Neuron (in vitro differentiated cells): ENCODE measurements around the gene MCIDAS.
A peak's percentile ranks its signal among the peaks of the same experiment; 100 is the strongest.

Experiments used
- H2AFZ ChIP-seq: one replicate; pipeline ENCODE4 v1.6.1; 2013; ENCODE audit warnings: low read depth, mild to moderate bottlenecking, inconsistent platforms, low read length, moderate library complexity
- H3K27me3 ChIP-seq: one replicate; pipeline ENCODE4 v1.6.1; 2013; ENCODE audit warnings: low read length; ENCODE audit not compliant: insufficient read depth
- H3K36me3 ChIP-seq: one replicate; pipeline ENCODE4 v1.6.1; 2013; ENCODE audit warnings: low read length; ENCODE audit not compliant: insufficient read depth
- H3K4me1 ChIP-seq: one replicate; pipeline ENCODE4 v1.6.1; 2013; ENCODE audit warnings: low read length; ENCODE audit not compliant: insufficient read depth
- H3K4me3 ChIP-seq: 2 replicates; pipeline ENCODE4 v1.5.1; 2013; ENCODE audit warnings: mild to moderate bottlenecking, low read length, moderate library complexity
- H3K9me3 ChIP-seq: one replicate; pipeline ENCODE4 v1.6.1; 2013; ENCODE audit warnings: low read length

The MCIDAS gene

DNA sequence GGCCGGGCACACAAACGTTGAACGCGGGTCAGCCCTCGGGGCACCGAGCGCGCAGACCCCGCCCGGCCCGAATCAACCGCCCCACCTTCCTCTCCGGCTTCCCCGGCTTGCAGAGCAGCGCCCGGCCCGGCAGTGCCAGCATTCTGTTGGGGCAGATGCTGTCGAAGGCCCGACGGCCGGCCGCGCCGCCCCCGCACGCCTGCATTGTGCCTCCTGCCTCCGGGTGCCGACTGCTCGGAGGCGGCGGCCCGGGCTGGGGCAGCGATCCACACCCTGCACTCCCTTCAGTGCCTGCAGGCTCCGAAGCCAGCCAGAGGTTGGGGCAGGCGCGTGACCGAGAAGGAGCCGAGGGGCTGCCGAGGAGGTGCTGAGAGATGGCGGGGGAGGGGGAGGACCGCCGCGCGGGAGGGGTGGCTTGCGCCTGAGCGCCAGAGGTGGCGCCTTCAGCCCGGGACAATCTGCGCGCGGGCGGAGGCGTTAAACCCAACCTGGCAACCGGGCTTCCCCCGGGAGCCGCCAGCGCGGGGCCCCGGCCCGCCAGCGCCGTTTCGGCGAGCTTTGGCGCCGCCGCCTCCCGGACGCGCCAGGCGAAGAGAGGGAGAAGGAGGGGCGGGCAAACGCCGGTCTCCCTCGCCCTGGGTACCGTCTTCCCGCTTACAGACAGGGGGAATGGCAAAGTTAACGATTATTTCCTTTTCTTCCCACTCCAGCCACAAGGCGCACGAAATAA lies at the start of gene MCIDAS:
Gene MCIDAS (minus strand): TSS at position 382 of the 730 bp plus-strand sequence. CDS start 177 bp downstream, at position 205.
- Histone ChIP-seq H3K36me3 (no peaks in the 10 kb centered on the region), H3K27me3 (peaks cover 96% of the 10 kb centered on the region), H2AFZ (peak within 1 kb of the TSS; percentile 86), H3K9me3 (peaks cover 5% of the 10 kb centered on the region), H3K4me3 (peak within 1 kb of the TSS; percentile 44), H3K4me1 (peaks cover 18% of the 10 kb centered on the region)

DNA sequence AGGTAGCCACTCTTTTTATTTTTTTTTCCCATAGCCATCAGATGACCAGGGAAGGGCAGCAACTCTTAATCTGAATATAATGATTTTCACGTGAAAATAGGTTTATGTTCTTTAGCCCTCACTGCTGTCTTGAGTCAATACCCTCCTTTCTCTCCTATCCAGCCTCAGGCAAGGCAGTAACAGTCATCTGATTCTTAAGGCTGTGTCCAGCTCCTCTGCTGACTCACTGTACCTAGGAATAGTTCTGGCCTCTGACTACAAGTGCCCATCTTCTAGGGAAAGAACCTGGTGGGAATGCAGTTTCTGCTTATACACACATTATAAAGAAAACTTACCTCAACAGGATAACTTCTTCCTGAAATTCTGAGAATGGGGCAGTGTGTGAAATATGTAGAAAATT lies 49.7 kb upstream of the MCIDAS start:
- no peak overlapping the region for H2AFZ ChIP-seq
- H3K4me1 ChIP-seq = no peaks in the 10 kb centered on the region
- H3K36me3 ChIP-seq = peaks cover 67% of the 10 kb centered on the region
- no peaks in the 10 kb centered on the region for H3K27me3 ChIP-seq
- H3K9me3 ChIP-seq = no peaks in the 10 kb centered on the region
- H3K4me3 ChIP-seq = no peak overlapping the region

DNA sequence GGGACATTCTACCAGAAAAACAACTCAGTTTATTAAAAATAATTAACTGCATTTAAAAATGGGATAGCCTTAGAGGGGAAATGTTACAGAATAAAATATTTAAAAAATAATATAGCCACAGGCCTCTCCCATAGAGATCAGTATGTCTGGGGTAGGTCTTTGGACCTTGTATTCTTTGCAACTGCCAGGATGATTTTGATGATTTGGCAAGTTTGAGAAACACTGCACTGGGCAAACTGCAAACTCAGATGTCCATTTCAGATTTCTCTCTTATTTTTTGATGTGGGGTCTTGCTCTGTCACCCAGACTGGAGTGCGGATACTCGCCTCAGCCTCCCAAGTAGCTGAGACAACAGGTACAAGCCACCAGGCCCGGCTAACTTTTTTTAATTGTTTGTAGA lies 31.2 kb upstream of the MCIDAS start:
- no peak overlapping the region for H3K4me3 ChIP-seq
- no peaks in the 10 kb centered on the region for H3K27me3 ChIP-seq
- H3K36me3 ChIP-seq = peaks cover 59% of the 10 kb centered on the region
- H3K9me3 ChIP-seq = no peaks in the 10 kb centered on the region
- no peak overlapping the region for H2AFZ ChIP-seq
- no peaks in the 10 kb centered on the region for H3K4me1 ChIP-seq

DNA sequence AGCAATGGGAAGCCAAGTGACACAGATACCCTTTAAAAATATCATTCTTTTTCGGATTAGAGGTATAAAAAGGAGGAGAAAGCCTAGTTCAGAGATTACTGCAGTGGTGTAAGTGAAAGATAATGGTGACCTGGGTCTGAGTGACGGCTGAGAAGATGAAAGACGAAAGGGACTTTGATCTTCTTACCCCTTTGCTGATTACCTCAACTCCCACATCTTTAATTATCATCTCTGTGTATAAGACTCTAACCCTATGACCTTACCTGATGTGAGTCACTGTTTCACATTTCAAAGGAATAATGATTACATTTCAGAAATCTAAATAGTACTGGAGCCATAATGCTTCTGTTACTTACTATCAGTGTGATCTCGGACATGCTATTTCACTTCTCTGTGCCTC lies 27.7 kb upstream of the MCIDAS start:
- no peaks in the 10 kb centered on the region for H3K4me1 ChIP-seq
- no peaks in the 10 kb centered on the region for H3K27me3 ChIP-seq
- no peak overlapping the region for H2AFZ ChIP-seq
- peaks cover 40% of the 10 kb centered on the region for H3K36me3 ChIP-seq
- H3K9me3 ChIP-seq = no peaks in the 10 kb centered on the region
- H3K4me3 ChIP-seq = no peak overlapping the region

DNA sequence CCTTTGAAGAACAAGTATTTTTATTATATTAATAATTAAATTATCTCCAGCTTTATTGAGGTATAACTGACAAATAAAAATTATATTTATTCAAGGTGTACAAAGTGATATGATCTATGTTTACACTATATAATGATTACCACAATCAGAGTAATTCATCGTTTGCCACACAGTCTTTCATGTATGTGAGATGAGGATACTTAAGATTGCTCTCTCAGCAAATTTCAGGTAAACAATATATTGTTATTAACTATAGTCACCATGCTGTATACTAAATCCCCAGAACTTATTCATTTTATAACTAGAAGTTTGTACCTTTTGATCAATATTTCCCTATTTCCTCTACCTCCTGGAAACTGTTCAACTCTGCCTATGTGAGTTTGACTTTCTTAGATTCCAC lies 22.9 kb upstream of the MCIDAS start:
- Histone ChIP-seq H2AFZ (no peak overlapping the region), H3K4me1 (no peaks in the 10 kb centered on the region), H3K36me3 (peaks cover 6% of the 10 kb centered on the region), H3K4me3 (no peak overlapping the region), H3K9me3 (no peaks in the 10 kb centered on the region), H3K27me3 (peaks cover 3% of the 10 kb centered on the region)

DNA sequence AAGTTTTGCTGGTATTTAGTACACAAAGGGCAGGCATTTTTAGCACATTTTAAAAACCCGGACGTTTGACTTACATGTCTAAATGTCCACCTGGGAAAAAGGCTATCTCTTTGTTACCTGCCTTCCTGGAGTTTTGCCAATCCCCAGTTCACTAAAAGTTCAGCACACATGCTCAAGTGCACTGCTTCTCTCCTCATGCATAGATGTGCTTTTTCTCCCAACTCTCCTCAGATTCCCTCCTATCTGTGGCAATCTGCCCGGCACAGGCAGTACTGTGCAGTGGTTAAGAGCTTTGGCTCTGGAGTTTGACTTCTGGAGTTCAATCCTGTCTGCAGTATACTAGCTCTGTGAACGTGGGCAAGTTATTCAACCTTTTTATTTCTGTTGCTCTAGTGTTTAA lies 14.6 kb upstream of the MCIDAS start:
- Histone ChIP-seq H3K27me3 (peaks cover 21% of the 10 kb centered on the region), H2AFZ (no peak overlapping the region), H3K4me1 (no peaks in the 10 kb centered on the region), H3K36me3 (no peaks in the 10 kb centered on the region), H3K9me3 (no peaks in the 10 kb centered on the region), H3K4me3 (no peak overlapping the region)

DNA sequence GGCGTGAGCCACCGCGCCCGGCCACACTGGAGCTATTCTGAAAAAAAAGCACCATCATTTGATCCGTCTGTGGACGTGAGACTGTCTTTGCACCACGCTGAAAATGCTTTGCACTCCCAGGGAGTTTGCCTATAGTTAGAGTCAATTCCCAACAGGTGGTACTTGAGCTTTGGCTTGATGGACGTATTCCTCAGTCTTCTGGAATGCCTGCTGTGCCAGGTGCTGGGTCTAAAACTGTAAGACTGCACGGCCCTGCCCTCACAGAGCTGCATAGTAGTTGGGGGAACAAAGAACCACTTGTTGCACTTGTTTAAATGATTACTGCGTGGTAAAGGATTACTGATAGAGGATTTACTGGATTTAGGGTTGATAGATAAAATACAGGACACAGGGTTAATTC lies 9.7 kb upstream of the MCIDAS start:
- no peaks in the 10 kb centered on the region for H3K9me3 ChIP-seq
- peaks cover 46% of the 10 kb centered on the region for H3K27me3 ChIP-seq
- H3K4me3 ChIP-seq = no peak overlapping the region
- peaks cover 20% of the 10 kb centered on the region for H3K4me1 ChIP-seq
- H3K36me3 ChIP-seq = no peaks in the 10 kb centered on the region
- no peak overlapping the region for H2AFZ ChIP-seq

DNA sequence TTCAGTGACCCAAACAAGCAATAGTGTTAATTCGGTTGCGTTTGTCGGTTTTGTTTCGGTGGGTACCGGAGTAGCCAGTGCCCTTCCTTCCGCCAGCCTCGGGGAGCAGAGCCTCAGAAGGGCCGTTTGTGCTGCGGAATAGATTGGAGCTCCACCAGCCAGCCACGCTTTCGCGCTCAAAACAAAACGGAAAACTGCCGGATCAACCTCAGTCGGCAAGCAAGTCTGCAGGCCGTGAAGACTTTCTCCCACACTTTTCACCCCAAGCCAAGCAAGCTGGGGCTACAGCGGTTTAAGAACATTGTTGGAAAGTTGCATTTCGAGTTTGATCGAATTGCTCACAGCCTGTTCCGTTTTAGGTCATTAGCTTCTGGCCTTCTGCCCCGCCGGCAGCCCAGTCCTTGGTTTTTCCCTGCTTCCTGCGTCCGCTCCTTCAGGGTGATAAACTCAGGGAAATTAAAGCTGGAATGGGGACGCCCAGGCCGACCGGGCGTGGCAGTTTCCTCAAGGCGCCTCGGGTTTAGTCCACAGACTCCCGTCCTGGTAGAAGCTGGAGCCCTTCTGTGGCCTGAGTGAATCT lies 7.1 kb upstream of the MCIDAS start:
- no peaks in the 10 kb centered on the region for H3K36me3 ChIP-seq
- H3K9me3 ChIP-seq = no peaks in the 10 kb centered on the region
- H3K4me1 ChIP-seq = peaks cover 30% of the 10 kb centered on the region
- H3K4me3 ChIP-seq = peak overlapping the region; percentile 56
- H2AFZ ChIP-seq = peak overlapping the region; percentile 98
- peaks cover 60% of the 10 kb centered on the region for H3K27me3 ChIP-seq

DNA sequence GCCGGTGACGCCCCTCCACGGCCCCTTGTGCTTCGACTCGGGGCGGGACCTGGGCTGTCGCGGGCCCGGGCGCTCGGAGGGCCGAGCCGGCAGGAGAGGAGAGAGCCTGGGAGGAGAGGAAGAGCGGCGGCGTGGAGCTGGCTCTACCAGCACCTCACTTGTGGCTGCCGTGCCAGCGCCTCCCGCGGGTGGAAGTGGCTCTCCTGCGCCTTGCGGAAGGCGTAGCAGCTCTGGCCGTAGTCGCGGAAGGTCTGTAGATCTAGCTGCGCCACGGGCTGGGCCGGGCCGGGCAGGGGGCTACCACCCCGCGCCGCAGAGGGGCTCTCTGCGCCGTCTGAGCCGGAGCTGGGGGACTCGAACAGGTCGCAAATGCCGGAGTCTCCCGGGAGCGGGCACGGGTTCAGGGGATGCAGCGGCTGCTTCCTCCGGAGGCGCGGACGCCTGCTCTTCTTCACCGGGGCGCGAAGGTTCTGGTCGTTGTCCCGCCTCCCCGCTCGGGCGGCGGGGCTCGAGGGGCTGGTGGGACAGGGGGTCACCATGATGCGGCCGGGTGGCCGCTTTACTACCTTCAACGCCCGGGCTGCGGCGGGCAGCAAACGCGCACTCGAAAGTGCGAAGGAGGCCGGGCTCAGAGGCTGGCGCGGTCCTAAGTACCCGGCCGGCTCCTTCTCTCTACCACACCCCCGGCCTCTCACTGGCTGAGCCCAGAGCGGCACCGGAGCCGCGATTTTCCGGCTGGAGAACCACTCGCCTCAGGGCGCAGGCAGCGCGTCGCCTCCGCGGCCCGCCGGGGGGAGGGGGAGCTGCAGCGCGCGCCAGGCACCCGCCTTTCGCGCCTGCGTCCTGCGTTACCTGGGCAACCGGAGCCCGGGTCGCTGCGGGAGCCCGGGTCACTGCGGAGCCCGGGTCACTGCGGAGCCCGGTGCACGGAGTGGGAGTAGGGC lies 6.1 kb upstream of the MCIDAS start, which contains the start of gene CCNO:
Gene CCNO (minus strand): TSS at position 624 of the 944 bp plus-strand sequence. CDS start 85 bp downstream, at position 539.
- H3K27me3 ChIP-seq = peaks cover 67% of the 10 kb centered on the region
- H3K36me3 ChIP-seq = no peaks in the 10 kb centered on the region
- peak within 1 kb of the TSS; percentile 98 for H2AFZ ChIP-seq

DNA sequence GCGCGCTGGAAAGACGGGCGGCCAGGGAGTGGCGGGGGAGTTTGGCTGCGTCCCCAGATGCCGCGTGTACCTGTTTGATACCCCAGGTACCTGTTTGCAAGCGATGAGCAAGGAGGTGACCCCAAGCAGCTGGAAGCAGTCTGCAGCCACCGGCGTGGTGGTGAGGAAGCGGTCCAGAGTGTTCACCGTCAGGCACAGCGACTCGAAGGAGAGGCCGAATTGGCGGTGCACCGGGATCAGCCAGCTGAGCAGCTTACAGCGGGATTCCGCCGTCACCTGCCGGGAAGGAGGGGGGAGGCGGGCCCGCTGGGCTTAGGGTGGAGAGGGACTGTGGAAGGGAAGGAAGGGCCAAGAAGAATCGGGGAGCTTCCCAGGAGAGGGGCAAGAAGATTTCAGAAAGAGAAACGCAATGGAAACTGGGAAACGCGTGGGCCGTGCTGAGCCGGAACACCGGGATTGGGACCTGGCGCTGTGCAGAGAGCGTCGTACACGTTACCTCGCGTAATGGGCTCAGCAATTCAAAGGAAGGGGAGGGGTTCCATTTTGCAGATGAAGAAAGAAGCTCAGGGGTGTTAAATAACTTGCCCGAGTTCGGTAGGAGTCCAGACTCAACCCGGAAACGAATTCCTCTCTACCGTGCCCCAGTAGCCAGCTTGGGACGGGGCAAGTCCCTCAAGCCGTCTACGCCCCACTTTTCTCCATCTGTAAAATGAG lies 5.3 kb upstream of the MCIDAS start:
- peak overlapping the region; percentile 56 for H3K4me3 ChIP-seq
- no peaks in the 10 kb centered on the region for H3K36me3 ChIP-seq
- no peaks in the 10 kb centered on the region for H3K9me3 ChIP-seq
- H3K4me1 ChIP-seq = peaks cover 35% of the 10 kb centered on the region
- H3K27me3 ChIP-seq = peaks cover 73% of the 10 kb centered on the region
- H2AFZ ChIP-seq = peak overlapping the region; percentile 98

More for the DNA sequence above, 6.1 kb upstream of the MCIDAS start, which contains the start of gene CCNO:
- H3K9me3 ChIP-seq = no peaks in the 10 kb centered on the region
- H3K4me1 ChIP-seq = peaks cover 30% of the 10 kb centered on the region
- H3K4me3 ChIP-seq = peak within 1 kb of the TSS; percentile 56

DNA sequence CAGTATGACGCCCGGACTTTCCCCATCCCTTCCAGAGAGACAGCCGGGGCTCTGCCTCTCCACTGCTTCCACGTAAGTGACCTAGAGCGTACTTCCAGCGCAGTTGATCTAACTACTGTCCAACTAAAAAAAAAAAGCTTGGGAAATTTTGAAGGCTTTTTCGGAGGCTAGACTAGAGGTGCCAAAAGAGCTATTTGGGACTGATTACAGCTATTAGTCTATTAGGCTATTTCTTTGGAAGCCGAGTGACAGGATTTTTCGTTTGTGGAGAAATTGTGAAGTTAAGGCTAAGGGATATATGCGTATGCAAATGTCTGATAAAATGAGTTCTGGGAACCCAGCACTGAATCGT lies 4.8 kb upstream of the MCIDAS start:
- Histone ChIP-seq H3K9me3 (no peaks in the 10 kb centered on the region), H2AFZ (peak overlapping the region; percentile 98), H3K4me1 (peaks cover 36% of the 10 kb centered on the region), H3K4me3 (peak overlapping the region; percentile 0), H3K36me3 (no peaks in the 10 kb centered on the region), H3K27me3 (peaks cover 76% of the 10 kb centered on the region)

DNA sequence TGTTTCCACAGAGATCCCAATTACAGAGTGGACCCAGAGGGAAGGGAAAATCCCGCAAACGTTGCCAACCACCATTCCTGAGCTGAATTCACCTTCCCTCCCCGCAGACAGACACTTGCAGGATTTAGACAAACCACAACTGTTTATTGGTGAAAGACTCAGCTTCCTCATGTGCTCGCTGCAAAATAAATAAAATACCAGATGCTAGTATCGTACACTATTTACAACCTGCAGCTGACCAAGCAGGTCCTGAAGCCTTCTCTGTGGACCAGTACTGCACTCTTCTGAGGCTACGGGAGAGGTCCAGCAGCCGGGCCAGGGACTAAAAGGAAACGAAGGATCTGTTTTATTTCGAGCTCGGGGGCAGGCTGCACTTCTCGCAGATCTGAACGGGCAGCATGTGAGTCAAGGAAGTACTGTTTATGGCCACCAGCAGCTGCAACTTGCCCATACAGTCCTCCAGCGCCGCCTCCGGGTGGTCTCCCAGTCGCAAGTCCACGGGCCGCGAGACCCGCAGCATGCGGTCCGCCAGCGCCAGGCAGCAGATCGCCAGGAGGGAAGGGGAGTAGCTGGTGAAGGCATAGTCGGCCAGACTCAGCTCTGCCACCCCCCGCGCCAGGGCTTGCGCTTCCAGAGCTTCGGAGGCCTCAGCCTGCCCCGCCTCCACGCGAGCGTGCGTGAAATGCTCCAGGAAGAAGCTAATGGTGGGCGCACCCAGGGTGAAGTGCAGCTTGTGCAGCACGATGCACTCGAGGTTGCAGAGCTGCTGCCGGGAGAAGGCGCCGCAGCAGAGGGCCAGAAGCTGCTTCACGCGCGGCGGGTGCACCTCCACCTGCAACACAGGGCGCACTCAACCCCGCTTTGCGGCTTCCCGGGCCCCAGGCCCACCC lies 4.2 kb upstream of the MCIDAS start:
- no peaks in the 10 kb centered on the region for H3K9me3 ChIP-seq
- H2AFZ ChIP-seq = peak overlapping the region; percentile 98
- peaks cover 78% of the 10 kb centered on the region for H3K27me3 ChIP-seq
- H3K4me1 ChIP-seq = peaks cover 36% of the 10 kb centered on the region
- H3K4me3 ChIP-seq = peak overlapping the region; percentile 4
- no peaks in the 10 kb centered on the region for H3K36me3 ChIP-seq
